ENCODE measurements around the gene TRAF3IP3.

The TRAF3IP3 gene

GRCh38 chr1:209805875-209806760 is 50.3 kb downstream of the TRAF3IP3 start, which contains the start of gene IRF6:
Gene IRF6, minus strand, starts transcription at chr1:209806142. Its CDS starts 4,729 bp downstream, at chr1:209801413.
- Histone ChIP-seq H3K36me3 (no peaks in the 10 kb centered on the region), H3K4me1 (ENCODE audit: control insufficient read depth in 1 of 2, insufficient read depth in 1 of 2, low read depth in 1 of 2, low read length in 1 of 2) (peaks cover 9 to 11% of the 10 kb centered on the region in 2 experiments), H3K27ac (peak within 1 kb of the TSS; percentile 70), H3K4me3 (ENCODE audit: low read depth in 1 of 2, low read length in 1 of 2) (peak within 1 kb of the TSS; percentile 61 to 73), H3K27me3 (peaks cover 46% of the 10 kb centered on the region), H3K9me3 (no peaks in the 10 kb centered on the region)
- peak; percentile 18 for TF ChIP-seq CTCF (IDR thresholded peaks at IDR 0.05)

- H3K9me3 ChIP-seq, result no peaks in the 10 kb centered on the region
- no peak overlapping the region for H3K4me3 ChIP-seq (ENCODE audit: low read depth in 1 of 2, low read length in 1 of 2)
- TF ChIP-seq CTCF (IDR thresholded peaks at IDR 0.05), result no peak
- H3K27ac ChIP-seq, result no peak overlapping the region
- H3K36me3 ChIP-seq, result no peaks in the 10 kb centered on the region
- H3K4me1 ChIP-seq (ENCODE audit: control insufficient read depth in 1 of 2, insufficient read depth in 1 of 2, low read depth in 1 of 2, low read length in 1 of 2), result peaks cover 9 to 11% of the 10 kb centered on the region in 2 experiments
- peaks cover 33% of the 10 kb centered on the region for H3K27me3 ChIP-seq
These were observed 51.7 kb downstream of the TRAF3IP3 start for GRCh38 chr1:209807509-209807908.

- Histone ChIP-seq H3K4me1 (ENCODE audit: control insufficient read depth in 1 of 2, insufficient read depth in 1 of 2, low read depth in 1 of 2, low read length in 1 of 2) (peaks cover 9 to 11% of the 10 kb centered on the region in 2 experiments), H3K27me3 (peaks cover 27% of the 10 kb centered on the region), H3K27ac (no peak overlapping the region), H3K36me3 (no peaks in the 10 kb centered on the region), H3K4me3 (ENCODE audit: low read depth in 1 of 2, low read length in 1 of 2) (no peak overlapping the region), H3K9me3 (no peaks in the 10 kb centered on the region)
- TF ChIP-seq CTCF (IDR thresholded peaks at IDR 0.05), result no peak
These were observed 52.3 kb downstream of the TRAF3IP3 start for GRCh38 chr1:209808059-209808581.

GRCh38 chr1:209809611-209810010 is 53.8 kb downstream of the TRAF3IP3 start:
- Histone ChIP-seq H3K27me3 (peaks cover 12% of the 10 kb centered on the region), H3K36me3 (no peaks in the 10 kb centered on the region), H3K4me1 (ENCODE audit: control insufficient read depth in 1 of 2, insufficient read depth in 1 of 2, low read depth in 1 of 2, low read length in 1 of 2) (peaks cover 9 to 11% of the 10 kb centered on the region in 2 experiments), H3K4me3 (ENCODE audit: low read depth in 1 of 2, low read length in 1 of 2) (no peak overlapping the region), H3K27ac (no peak overlapping the region), H3K9me3 (no peaks in the 10 kb centered on the region)
- no peak for TF ChIP-seq CTCF (IDR thresholded peaks at IDR 0.05)

GRCh38 chr1:209810783-209811182 is 54.9 kb downstream of the TRAF3IP3 start:
- H3K27me3 ChIP-seq, result peaks cover under 1% of the 10 kb centered on the region
- no peaks in the 10 kb centered on the region for H3K9me3 ChIP-seq
- H3K4me3 ChIP-seq (ENCODE audit: low read depth in 1 of 2, low read length in 1 of 2), result no peak overlapping the region
- H3K4me1 ChIP-seq (ENCODE audit: control insufficient read depth in 1 of 2, insufficient read depth in 1 of 2, low read depth in 1 of 2, low read length in 1 of 2), result peaks cover 7% of the 10 kb centered on the region in 2 experiments
- H3K27ac ChIP-seq, result no peak overlapping the region
- no peaks in the 10 kb centered on the region for H3K36me3 ChIP-seq
- no peak for TF ChIP-seq CTCF (IDR thresholded peaks at IDR 0.05)
